Measurements from ENCODE around the gene TOP2A. TPM values are rescaled to one million over a fixed set of nuclear protein-coding genes. Genes with fewer than 3 reads are reported as not detected.
"Not testable (repeated sequence)": the region's sequence is repeated elsewhere in the genome, so short reads cannot be mapped to it uniquely, and the experiment has no call there.

Gene TOP2A
- total RNA-seq, 1 donor, result 14.5 TPM

DNA sequence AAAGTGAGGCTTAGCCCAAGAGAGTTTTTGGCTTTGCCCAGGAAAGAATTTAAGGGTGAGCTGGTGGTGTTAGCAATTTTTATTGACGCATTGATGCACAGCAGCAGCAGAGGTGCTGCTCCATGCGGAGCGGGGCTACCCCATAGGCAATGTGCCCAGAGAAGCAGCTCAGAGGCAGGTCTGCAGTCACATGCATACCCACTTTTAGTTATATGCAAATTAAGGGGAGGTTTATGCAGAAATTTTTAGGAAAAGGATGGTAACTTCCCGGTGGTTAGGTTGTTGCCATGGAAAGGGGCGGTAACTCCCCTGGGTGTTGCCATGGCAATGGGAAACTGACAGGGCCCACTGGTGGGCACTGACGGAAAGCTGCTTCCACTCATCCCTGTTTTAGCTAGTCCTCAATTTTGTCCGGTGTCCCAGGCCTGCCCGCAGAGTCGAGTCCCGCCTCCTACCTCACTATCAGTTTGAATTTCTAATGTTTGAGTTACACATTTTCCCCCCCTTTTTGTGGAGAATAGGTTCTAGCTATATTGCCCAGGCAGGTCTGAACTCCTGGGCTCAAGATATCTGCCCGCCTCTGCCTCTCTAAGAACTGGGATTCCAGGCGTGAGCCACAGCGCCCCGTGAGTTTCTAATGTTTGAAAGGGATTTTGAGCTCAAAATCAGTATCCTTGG is 42.7 kb downstream of the TOP2A start:
- Histone ChIP-seq H4K20me1 (ENCODE audit: insufficient read depth, low read length) (no peaks in the 10 kb centered on the region), H3K4me1 (ENCODE audit: insufficient read depth, low read length) (no peaks in the 10 kb centered on the region), H3K36me3 (ENCODE audit: insufficient read depth, low read length) (no peaks in the 10 kb centered on the region), H3K27me3 (ENCODE audit: insufficient read depth, low read length) (no peaks in the 10 kb centered on the region), H3K9me3 (ENCODE audit: low read depth, low read length) (no peaks in the 10 kb centered on the region), H3K4me2 (ENCODE audit: insufficient read depth, low read length) (no peak overlapping the region), H3K79me2 (ENCODE audit: insufficient read depth, low read length) (no peaks in the 10 kb centered on the region), H2AFZ (ENCODE audit: low read length) (no peak overlapping the region), H3K27ac (ENCODE audit: low read depth, low read length) (no peak overlapping the region), H3K4me3 (ENCODE audit: insufficient read depth, low read length) (no peak overlapping the region)
- TF ChIP-seq, protein P1, sequence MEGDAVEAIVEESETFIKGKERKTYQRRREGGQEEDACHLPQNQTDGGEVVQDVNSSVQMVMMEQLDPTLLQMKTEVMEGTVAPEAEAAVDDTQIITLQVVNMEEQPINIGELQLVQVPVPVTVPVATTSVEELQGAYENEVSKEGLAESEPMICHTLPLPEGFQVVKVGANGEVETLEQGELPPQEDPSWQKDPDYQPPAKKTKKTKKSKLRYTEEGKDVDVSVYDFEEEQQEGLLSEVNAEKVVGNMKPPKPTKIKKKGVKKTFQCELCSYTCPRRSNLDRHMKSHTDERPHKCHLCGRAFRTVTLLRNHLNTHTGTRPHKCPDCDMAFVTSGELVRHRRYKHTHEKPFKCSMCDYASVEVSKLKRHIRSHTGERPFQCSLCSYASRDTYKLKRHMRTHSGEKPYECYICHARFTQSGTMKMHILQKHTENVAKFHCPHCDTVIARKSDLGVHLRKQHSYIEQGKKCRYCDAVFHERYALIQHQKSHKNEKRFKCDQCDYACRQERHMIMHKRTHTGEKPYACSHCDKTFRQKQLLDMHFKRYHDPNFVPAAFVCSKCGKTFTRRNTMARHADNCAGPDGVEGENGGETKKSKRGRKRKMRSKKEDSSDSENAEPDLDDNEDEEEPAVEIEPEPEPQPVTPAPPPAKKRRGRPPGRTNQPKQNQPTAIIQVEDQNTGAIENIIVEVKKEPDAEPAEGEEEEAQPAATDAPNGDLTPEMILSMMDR (IDR thresholded peaks at IDR 0.05; ENCODE audit: extremely low read depth, low read depth, low read length), result no peak
- DNase-seq (ENCODE audit: insufficient read length, low spot score, missing footprints), result no peak

DNA sequence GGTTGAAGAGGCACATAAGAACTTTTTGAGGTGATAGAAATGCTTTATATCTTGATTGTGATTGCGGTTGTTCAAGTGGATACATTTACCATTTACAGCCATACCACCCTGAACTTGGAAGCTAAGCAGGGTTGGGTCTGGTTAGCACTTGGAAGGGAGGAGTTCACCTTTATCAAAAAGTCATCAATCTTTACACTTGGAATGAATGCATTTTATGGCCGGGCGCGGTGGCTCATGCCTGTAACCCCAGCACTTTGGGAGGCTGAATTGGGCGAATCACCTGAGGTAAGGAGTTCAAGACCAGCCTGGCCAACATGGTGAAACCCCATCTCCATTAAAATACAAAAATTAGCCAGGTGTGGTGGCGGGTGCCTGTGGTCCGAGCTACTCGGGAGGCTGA is 43.7 kb downstream of the TOP2A start:
- no peaks in the 10 kb centered on the region for H3K36me3 ChIP-seq (ENCODE audit: insufficient read depth, low read length)
- no peak overlapping the region for H3K4me2 ChIP-seq (ENCODE audit: insufficient read depth, low read length)
- H3K4me1 ChIP-seq (ENCODE audit: insufficient read depth, low read length), result no peaks in the 10 kb centered on the region
- no peak overlapping the region for H3K27ac ChIP-seq (ENCODE audit: low read depth, low read length)
- no peak overlapping the region for H3K4me3 ChIP-seq (ENCODE audit: insufficient read depth, low read length)
- no peaks in the 10 kb centered on the region for H3K9me3 ChIP-seq (ENCODE audit: low read depth, low read length)
- no peak overlapping the region for H2AFZ ChIP-seq (ENCODE audit: low read length)
- no peaks in the 10 kb centered on the region for H4K20me1 ChIP-seq (ENCODE audit: insufficient read depth, low read length)
- TF ChIP-seq, protein P1 (IDR thresholded peaks at IDR 0.05; ENCODE audit: extremely low read depth, low read depth, low read length), result no peak
- H3K27me3 ChIP-seq (ENCODE audit: insufficient read depth, low read length), result no peaks in the 10 kb centered on the region
- H3K79me2 ChIP-seq (ENCODE audit: insufficient read depth, low read length), result no peaks in the 10 kb centered on the region
- no peak for DNase-seq (ENCODE audit: insufficient read length, low spot score, missing footprints)

DNA sequence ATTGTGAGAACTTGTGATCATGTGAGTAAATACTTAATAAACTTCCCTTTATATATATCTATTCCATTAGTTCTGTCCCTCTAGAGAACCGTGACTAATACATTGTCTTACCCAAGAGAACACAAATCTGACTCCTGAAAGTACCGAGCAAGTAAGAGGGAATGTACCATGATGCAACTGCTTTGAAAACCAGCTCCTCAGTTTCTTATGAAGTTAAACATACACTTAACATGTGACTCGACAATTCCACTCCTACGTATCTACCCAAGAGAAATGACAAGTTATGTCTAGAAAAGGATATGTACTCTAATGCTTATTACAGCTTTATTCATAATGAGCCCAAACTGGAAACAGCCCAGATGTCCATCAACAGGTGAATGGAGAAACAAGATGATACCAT is 44.4 kb downstream of the TOP2A start:
- Histone ChIP-seq H3K9me3 (ENCODE audit: low read depth, low read length) (no peaks in the 10 kb centered on the region), H4K20me1 (ENCODE audit: insufficient read depth, low read length) (no peaks in the 10 kb centered on the region), H3K27ac (ENCODE audit: low read depth, low read length) (no peak overlapping the region), H2AFZ (ENCODE audit: low read length) (no peak overlapping the region), H3K4me3 (ENCODE audit: insufficient read depth, low read length) (no peak overlapping the region), H3K79me2 (ENCODE audit: insufficient read depth, low read length) (no peaks in the 10 kb centered on the region), H3K36me3 (ENCODE audit: insufficient read depth, low read length) (no peaks in the 10 kb centered on the region), H3K4me2 (ENCODE audit: insufficient read depth, low read length) (no peak overlapping the region), H3K27me3 (ENCODE audit: insufficient read depth, low read length) (no peaks in the 10 kb centered on the region), H3K4me1 (ENCODE audit: insufficient read depth, low read length) (no peaks in the 10 kb centered on the region)
- TF ChIP-seq, protein P1 (IDR thresholded peaks at IDR 0.05; ENCODE audit: extremely low read depth, low read depth, low read length), result no peak
- peak; percentile 73 for DNase-seq (ENCODE audit: insufficient read length, low spot score, missing footprints)

DNA sequence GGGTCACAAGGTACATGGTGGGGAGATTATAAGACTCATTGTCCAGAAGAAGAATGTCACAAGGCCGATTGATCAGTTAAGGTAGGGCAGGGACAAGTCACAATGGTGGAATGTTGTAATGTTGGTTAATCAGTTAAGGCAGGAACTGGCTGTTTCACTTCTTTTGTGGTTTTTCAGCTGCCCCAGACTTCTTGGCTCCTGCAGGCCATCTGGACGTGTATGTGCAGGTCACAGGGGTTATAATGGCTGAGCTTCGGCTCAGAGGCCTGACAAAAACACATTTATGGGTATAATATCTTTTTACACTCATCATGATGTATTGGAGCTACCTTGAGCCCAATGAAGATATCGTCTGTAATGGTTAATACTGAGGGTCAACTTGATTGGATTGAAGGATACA is 45.1 kb downstream of the TOP2A start:
- H3K27ac ChIP-seq (ENCODE audit: low read depth, low read length); H3K36me3 ChIP-seq (ENCODE audit: insufficient read depth, low read length); H3K27me3 ChIP-seq (ENCODE audit: insufficient read depth, low read length); H3K4me1 ChIP-seq (ENCODE audit: insufficient read depth, low read length); H3K79me2 ChIP-seq (ENCODE audit: insufficient read depth, low read length); H3K9me3 ChIP-seq (ENCODE audit: low read depth, low read length); H3K4me3 ChIP-seq (ENCODE audit: insufficient read depth, low read length); H3K4me2 ChIP-seq (ENCODE audit: insufficient read depth, low read length); H4K20me1 ChIP-seq (ENCODE audit: insufficient read depth, low read length); H2AFZ ChIP-seq (ENCODE audit: low read length); DNase-seq (ENCODE audit: insufficient read length, low spot score, missing footprints): not testable (repeated sequence)

Data from osteoblast (primary cell).